PC-3 (cell line): Measurements from ENCODE around the gene ADAMTSL3. TPM values are rescaled to one million over a fixed set of nuclear protein-coding genes. Genes with fewer than 3 reads are reported as not detected.

Experiments used
- ATAC-seq: fragments of 200-7000 bp; cut with Tn5 transposase; 2 replicates; pipeline ENCODE4 v1.9.1; 2020; ENCODE audit warnings: mild to moderate bottlenecking, moderate library complexity
- BruUV-seq: library from RNA; stranded (reverse); fragments of 400-500 nt; replicated peaks from 2 replicates; lab custom pipeline; 2021; lab: Mats Ljungman, UMichigan
- CTCF ChIA-PET: fragments of 300-600 bp; sonication (Branson Sonifier 250); formaldehyde crosslinking; loops from one replicate; lab custom pipeline; 2022; ENCODE audit warnings: antibody characterized with exemption; lab: Charles Lee
- POLR2A ChIA-PET: fragments of 300-600 bp; sonication (Branson Sonifier 250); formaldehyde crosslinking; loops from one replicate; lab custom pipeline; 2022; ENCODE audit warnings: antibody characterized with exemption; ENCODE audit not compliant: unreplicated experiment; lab: Charles Lee
- DNase-seq: peaks from one replicate; pipeline ENCODE4 v3.0.0-alpha.2; 2015
- H2AFZ ChIP-seq: fragments of 300-600 bp; sonication (generic); 2 replicates; pipeline ENCODE4 v1.6.0; 2016; ENCODE audit warnings: antibody characterized with exemption, low read length
- H3F3A ChIP-seq: fragments of 300-600 bp; sonication (generic); one replicate; pipeline ENCODE4 v1.6.0; 2017; ENCODE audit warnings: antibody characterized with exemption, low read length, control low read depth, mild to moderate bottlenecking; ENCODE audit not compliant: unreplicated experiment
- H3K27ac ChIP-seq: fragments of 300-600 bp; sonication (generic); 2 replicates; pipeline ENCODE4 v1.5.1; 2016; ENCODE audit warnings: mild to moderate bottlenecking, low read length
- H3K27me3 ChIP-seq: fragments of 300-600 bp; sonication (generic); 2 replicates; pipeline ENCODE4 v1.6.1; 2016; ENCODE audit warnings: low read length, mixed read lengths
- H3K36me3 ChIP-seq: fragments of 300-600 bp; sonication (generic); 2 replicates; pipeline ENCODE4 v1.6.1; 2016; ENCODE audit warnings: low read depth, mixed run types, low read length, mixed read lengths
- H3K4me1 ChIP-seq: fragments of 300-600 bp; sonication (generic); 2 replicates; pipeline ENCODE4 v1.5.1; 2016; ENCODE audit warnings: low read length; ENCODE audit not compliant: insufficient read depth
- H3K4me2 ChIP-seq: fragments of 300-600 bp; sonication (generic); 2 replicates; pipeline ENCODE4 v1.6.0; 2016; ENCODE audit warnings: low read length
- H3K4me3 ChIP-seq: fragments of 300-600 bp; sonication (generic); 2 replicates; pipeline ENCODE4 v1.5.1; 2016; ENCODE audit warnings: mild to moderate bottlenecking, low read length, mixed read lengths
- H3K79me2 ChIP-seq: fragments of 300-600 bp; sonication (generic); 2 replicates; pipeline ENCODE4 v1.6.1; 2017; ENCODE audit warnings: low read length, mixed read lengths
- H3K9ac ChIP-seq: fragments of 300-600 bp; sonication (generic); 2 replicates; pipeline ENCODE4 v1.6.0; 2016; ENCODE audit warnings: mild to moderate bottlenecking, low read length
- H3K9me2 ChIP-seq: fragments of 300-600 bp; sonication (generic); replicated peaks from 2 replicates; pipeline ENCODE4 v1.6.1; 2016; ENCODE audit warnings: mixed run types, low read length, mixed read lengths
- H3K9me3 ChIP-seq: fragments of 300-600 bp; sonication (generic); 2 replicates; pipeline ENCODE4 v1.6.1; 2016; ENCODE audit warnings: low read length, mixed read lengths
- H4K20me1 ChIP-seq: fragments of 300-600 bp; sonication (generic); 2 replicates; pipeline ENCODE4 v1.6.1; 2016; ENCODE audit warnings: low read length, mixed read lengths
- EZH2 ChIP-seq: fragments of 300-600 bp; sonication (generic); IDR thresholded peaks from one replicate; pipeline ENCODE4 v1.6.1; 2017; ENCODE audit warnings: antibody characterized with exemption, mild to moderate bottlenecking, low read length; ENCODE audit not compliant: unreplicated experiment
- EZH2phosphoT487 ChIP-seq: fragments of 300-600 bp; sonication (generic); IDR thresholded peaks from 2 replicates; pipeline ENCODE4 v1.6.1; 2018; ENCODE audit warnings: mild to moderate bottlenecking, antibody characterized with exemption, low read length, borderline replicate concordance
- intact Hi-C: fragments of 100-400 bp; cut with micrococcal nuclease; formaldehyde crosslinking; loops from 2 replicates; pipeline ENCODE4 v1.9.0; 2023
- total RNA-seq: library from RNA; depleted of rRNA; stranded (reverse); fragments of >200 nt; gene quantifications from 2 replicates; pipeline ENCODE4 v1.2.3, GENCODE V29; 2014
- TF ChIP-seq, protein P1 (sequence below): fragments of 300-600 bp; sonication (generic); conservative IDR thresholded peaks from 2 replicates; pipeline ENCODE4 v1.5.1; 2017; ENCODE audit warnings: antibody characterized with exemption, low read depth, mild to moderate bottlenecking, low read length

Gene ADAMTSL3
- total RNA-seq, 1 experiment from 2014 or later = 7.9 TPM

DNA sequence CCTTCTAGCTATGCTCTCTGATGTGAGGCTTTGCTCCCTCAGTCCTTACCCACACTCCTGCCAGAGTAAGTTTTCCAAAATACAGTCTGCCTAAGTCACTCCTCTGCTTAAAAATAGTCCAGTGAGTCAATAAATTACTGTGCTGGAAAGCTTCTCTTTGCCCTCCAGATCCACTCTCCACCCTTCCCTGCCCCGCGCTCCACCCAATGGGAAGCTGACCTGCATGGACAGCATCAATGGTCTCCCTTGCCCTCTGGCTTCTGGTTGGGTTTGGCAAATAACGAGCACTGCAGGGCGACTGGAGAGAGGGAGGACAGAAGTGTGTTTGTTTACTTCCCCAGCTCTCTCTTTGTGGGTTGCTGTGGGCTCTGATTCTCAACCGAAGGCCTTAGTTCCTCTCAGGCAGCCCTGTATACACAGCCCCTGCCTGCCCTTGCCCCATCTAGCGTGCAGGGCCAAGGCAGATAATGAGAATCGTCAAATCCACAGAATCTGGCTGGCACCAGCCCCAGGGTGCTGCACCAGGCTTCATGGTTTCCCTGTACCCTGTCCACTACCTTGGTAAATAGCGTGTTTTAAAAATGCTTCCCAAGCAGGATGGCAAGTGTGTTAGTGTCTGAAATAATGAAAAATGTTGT lies 110.4 kb downstream of the ADAMTSL3 start:
- Histone ChIP-seq H4K20me1 (no peaks in the 10 kb centered on the region), H2AFZ (no peak overlapping the region), H3K4me2 (no peak overlapping the region), H3K79me2 (no peaks in the 10 kb centered on the region), H3K9me3 (no peaks in the 10 kb centered on the region), H3K36me3 (no peaks in the 10 kb centered on the region), H3K4me1 (no peaks in the 10 kb centered on the region), H3F3A (no peaks in the 10 kb centered on the region), H3K27me3 (no peaks in the 10 kb centered on the region), H3K4me3 (no peak overlapping the region), H3K27ac (no peak overlapping the region), H3K9ac (no peak overlapping the region), H3K9me2 (no peaks in the 10 kb centered on the region)
- TF ChIP-seq EZH2phosphoT487 (no peak), EZH2 (no peak)
- TF ChIP-seq, protein P1, sequence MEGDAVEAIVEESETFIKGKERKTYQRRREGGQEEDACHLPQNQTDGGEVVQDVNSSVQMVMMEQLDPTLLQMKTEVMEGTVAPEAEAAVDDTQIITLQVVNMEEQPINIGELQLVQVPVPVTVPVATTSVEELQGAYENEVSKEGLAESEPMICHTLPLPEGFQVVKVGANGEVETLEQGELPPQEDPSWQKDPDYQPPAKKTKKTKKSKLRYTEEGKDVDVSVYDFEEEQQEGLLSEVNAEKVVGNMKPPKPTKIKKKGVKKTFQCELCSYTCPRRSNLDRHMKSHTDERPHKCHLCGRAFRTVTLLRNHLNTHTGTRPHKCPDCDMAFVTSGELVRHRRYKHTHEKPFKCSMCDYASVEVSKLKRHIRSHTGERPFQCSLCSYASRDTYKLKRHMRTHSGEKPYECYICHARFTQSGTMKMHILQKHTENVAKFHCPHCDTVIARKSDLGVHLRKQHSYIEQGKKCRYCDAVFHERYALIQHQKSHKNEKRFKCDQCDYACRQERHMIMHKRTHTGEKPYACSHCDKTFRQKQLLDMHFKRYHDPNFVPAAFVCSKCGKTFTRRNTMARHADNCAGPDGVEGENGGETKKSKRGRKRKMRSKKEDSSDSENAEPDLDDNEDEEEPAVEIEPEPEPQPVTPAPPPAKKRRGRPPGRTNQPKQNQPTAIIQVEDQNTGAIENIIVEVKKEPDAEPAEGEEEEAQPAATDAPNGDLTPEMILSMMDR = no peak
- BruUV-seq = no TSS peak
- intact Hi-C loops = no loop called here
- ChIA-PET CTCF (no interaction called here), POLR2A (no interaction called here)
- ATAC-seq = no peak
- no peak for DNase-seq

DNA sequence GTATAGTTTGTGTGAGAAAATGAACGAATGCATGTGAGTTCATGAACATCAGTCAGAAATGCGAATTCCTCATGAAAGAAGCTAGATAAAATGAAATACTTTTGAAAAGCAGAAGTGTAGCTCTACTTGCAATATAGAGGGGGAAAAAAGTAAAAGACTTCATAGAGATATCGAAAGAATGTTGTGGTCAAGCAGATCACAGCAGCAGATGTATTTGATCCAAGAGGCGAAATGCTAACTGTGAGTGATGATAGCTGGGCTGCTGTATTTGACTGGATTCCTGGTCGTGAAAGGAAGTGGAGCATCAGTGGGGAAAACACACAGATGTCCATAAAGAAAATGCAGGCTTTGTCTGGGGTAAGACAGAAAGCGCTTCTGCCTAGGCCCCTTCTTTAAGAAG lies 112.4 kb downstream of the ADAMTSL3 start:
- BruUV-seq = no TSS peak
- POLR2A ChIA-PET = no interaction called here
- H3F3A ChIP-seq = no peaks in the 10 kb centered on the region
- TF ChIP-seq EZH2phosphoT487 (no peak), EZH2 (no peak)
- TF ChIP-seq, protein P1 = no peak
- no peak overlapping the region for H3K4me3 ChIP-seq
- H4K20me1 ChIP-seq = no peaks in the 10 kb centered on the region
- H3K4me1 ChIP-seq = 0 out of 2 replicates have a peak, but pooled peaks cover 3% of the 10 kb centered on the region
- H3K27ac ChIP-seq = no peak overlapping the region
- DNase-seq (no peak), ATAC-seq (no peak)
- H3K36me3 ChIP-seq = no peaks in the 10 kb centered on the region
- H3K27me3 ChIP-seq = no peaks in the 10 kb centered on the region
- H2AFZ ChIP-seq = no peak overlapping the region
- no peak overlapping the region for H3K9ac ChIP-seq
- intact Hi-C loops = no loop called here
- no peak overlapping the region for H3K4me2 ChIP-seq
- H3K9me3 ChIP-seq = no peaks in the 10 kb centered on the region
- H3K9me2 ChIP-seq = no peaks in the 10 kb centered on the region
- H3K79me2 ChIP-seq = no peaks in the 10 kb centered on the region
- CTCF ChIA-PET = no interaction called here

DNA sequence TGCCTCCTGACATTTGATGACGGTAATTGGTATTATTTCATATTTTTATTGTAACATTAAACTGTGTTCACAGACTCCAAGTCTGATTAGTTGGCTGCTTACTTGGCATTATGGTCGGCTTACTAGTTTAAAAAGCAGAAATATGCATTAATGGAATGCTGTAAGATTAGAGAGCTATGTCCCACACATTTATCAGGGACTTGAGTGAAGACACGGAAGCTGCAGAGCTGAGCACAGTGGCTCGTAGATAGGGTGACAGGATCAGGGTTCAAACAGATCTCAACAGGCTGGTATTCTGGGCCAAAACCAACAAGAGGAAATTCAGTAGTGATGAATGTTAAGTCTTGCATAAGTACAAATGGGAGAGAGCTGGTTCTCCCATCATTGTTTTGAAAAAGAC lies 113.8 kb downstream of the ADAMTSL3 start:
- no peaks in the 10 kb centered on the region for H3F3A ChIP-seq
- no peak overlapping the region for H3K9ac ChIP-seq
- no peaks in the 10 kb centered on the region for H3K9me3 ChIP-seq
- no TSS peak for BruUV-seq
- TF ChIP-seq, protein P1 = no peak
- TF ChIP-seq EZH2phosphoT487 (no peak), EZH2 (no peak)
- ChIA-PET CTCF (no interaction called here), POLR2A (no interaction called here)
- H3K27me3 ChIP-seq = no peaks in the 10 kb centered on the region
- DNase-seq (no peak), ATAC-seq (no peak)
- no peak overlapping the region for H3K4me2 ChIP-seq
- H3K4me3 ChIP-seq = no peak overlapping the region
- no peaks in the 10 kb centered on the region for H4K20me1 ChIP-seq
- intact Hi-C loops = no loop called here
- 0 out of 2 replicates have a peak, but pooled peaks cover 3% of the 10 kb centered on the region for H3K4me1 ChIP-seq
- H2AFZ ChIP-seq = no peak overlapping the region
- no peak overlapping the region for H3K27ac ChIP-seq
- no peaks in the 10 kb centered on the region for H3K79me2 ChIP-seq
- no peaks in the 10 kb centered on the region for H3K36me3 ChIP-seq
- H3K9me2 ChIP-seq = no peaks in the 10 kb centered on the region
